NCI-H1436 treated with DMSO at 0.1 percent for 48 hours (cell line): ENCODE measurements around the gene TADA3.
"Not testable (repeated sequence)": the region's sequence is repeated elsewhere in the genome, so short reads cannot be mapped to it uniquely, and the experiment has no call there.

Source experiments
- DNase-seq: peaks from one replicate; lab custom pipeline; 2025; lab: John Stamatoyannopoulos, UW

Gene TADA3

DNA sequence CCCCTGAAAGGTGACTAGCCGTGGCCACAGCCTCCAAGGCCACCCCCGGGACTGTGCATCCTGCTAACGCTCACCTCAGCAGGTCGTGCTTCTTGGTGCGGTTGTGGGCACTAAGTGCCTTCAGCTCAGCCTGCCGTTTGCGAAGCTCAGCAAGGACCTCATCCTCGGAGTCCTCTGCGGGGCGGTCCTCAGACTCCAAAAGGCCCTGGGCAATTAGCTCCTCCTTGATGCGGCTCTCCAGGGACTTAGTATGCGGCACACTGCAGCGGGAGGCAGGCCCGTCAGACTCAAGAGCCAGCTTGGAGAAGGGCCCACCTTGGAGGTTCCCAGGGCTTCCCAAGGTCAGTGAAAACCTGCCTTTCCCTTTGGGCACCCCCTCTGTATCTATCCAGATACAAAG is 8.3 kb downstream of the TADA3 start:
- DNase-seq, result no peak

DNA sequence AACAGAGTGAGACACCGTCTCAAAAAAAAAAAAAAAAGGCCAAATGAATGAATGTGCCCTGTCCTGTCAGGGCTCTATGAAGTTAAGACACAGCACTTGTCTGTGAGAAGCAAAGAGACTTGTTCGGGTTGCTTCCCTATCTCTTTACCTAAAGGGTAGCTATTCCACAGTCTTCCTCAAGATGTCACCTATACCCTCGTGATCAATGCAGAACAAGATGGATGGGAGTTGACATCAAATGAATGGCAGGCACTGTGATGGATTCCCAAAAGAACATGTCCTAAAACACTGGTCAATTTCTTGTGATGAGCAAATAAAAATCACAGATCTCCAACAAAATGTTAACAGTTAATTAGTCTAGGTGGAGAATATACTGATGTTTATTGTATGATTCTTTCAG is 9.5 kb downstream of the TADA3 start:
- no peak for DNase-seq

DNA sequence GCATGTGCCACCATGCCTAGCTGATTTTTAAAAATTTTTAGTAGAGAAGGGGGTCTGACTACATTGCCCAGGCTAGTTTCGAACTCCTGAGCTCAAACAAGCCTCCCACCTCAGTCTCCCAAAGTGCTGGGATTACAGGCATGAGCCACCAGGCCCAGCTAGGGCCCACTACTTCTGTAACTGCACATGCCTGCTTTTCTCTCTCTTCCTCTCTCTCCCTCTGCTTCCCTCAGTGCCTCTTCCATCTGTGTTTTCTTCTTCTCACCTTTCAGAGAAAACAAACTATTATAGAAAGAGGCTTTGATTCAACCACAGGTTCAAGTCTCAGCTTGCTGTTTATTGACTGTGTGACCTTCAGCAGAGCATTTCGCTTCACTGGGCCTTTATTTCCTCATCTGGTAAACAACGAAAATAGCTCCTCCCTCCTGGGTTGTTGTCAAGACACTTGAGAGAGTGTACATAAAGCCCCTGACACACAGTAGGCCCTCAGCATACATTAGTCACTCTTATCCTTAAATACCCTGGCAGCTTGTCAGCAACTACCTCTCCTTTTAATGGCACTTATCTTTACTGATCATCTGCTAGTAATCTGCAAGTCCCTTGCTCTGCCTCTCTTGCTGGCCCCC is 10.2 kb downstream of the TADA3 start:
- DNase-seq, result no peak

DNA sequence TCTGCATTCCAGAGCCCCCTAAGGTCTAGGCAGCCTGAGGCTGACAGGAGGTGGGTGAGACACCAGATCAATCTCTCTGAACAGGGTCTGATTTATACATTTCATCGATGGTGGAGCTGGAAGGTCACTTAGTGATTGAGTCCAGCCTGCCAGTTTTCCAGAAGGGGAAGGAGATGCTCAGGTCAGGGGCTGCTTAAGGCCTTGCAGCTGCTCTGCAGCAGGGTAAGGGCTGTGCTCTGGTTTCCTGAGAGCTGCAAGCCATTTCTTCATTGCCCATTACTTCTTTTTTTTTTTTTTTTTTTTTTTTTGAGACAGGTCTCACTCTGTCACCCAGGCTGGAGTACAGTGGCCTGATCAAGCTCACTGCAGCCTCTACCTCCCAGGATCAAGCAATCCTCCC is 10.7 kb downstream of the TADA3 start:
- DNase-seq, result no peak

DNA sequence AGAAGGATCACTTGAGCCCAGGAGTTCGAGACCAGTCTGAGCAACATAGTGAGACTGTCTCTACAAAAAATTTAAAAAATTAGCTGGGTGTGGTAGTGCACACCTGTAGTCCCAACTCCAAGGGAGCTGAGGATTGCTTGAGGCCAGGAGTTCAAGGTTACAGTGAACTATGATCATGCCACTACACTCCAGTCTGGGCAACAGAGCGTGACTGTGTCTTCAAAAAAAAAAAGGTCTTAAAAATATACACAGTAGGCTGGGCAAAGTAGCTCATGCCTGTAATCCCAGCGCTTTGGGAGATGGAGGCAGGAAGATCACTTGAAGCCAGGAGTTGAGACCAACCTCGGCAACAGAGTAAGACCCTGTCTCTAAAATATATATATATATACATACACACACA is 11.4 kb downstream of the TADA3 start:
- DNase-seq, result no peak

DNA sequence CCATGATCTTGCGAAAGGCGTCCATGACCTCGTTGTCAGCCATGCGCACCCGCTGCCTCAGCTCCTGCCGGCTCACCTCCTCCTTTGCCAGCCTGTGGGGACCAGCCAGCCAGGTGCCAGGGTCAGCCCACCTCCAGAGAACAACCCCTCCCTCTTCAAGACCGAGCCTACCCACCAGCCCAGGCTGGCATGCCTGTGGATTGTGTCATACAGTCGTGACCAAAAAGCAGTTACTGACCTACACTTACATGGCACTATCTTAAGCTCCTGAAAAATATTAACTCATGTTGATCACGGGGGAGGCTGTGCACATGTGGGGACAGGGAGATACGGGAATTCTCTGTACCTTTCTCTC is 11.8 kb downstream of the TADA3 start:
- no peak for DNase-seq

DNA sequence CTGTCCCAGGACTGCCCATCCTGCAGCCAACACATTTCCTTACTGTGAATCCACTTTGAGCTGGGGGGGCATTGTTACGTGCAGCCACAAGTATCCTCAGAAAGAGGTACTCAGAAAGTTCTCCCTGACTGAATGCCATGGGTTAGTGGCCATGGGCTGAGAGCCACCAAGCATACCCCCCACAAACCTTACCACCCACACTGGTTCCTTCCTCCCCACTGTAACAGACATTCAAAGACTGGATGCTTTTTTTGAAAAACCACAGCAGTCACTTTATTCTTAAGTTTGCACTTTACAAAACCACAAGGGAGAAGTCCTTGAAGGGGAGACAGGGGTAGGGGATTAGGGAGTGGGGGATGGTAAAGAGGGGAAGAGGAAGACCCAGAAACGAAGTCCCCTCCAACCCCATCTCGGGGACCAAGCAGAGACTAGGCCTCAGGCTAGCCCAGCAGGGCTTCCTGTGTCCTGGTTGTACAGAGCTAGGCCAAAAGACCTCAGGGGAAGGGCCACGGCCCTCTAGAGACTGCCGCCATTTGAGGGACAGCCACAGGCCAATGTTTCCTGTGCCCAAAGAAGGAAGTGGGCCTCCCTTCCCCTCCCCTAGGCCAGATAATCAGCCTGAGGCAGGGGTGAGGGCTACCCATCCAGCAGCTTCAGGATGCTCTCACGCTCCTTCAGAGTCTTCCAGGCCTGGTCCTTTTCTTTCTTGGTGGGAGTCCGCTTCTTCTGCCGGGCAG is 12.4 kb downstream of the TADA3 start:
- DNase-seq, result no peak

DNA sequence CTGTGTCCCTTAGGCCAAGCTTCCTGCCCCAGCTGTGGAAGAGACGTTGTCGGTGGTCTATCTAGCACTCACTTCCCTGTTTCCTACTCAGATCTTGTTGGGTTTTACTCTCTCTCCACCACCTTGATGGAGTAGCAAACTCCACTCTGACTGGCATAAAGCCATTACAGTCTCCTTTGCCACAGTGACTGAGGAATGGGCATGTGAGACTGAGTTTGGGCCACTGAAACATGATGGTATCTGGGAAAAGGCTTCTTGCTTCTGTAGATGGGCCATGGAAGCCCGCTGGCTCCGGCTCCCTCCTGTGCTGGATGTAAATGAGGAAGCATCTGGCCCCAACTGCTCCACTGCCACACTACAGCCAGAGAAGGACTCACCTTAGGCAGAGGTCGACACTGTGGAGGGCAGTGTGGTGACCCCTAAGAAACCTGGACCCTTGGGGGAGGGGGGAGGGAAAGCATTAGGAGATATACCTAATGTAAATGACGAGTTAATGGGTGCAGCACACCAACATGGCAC is 13.1 kb downstream of the TADA3 start:
- no peak for DNase-seq

DNA sequence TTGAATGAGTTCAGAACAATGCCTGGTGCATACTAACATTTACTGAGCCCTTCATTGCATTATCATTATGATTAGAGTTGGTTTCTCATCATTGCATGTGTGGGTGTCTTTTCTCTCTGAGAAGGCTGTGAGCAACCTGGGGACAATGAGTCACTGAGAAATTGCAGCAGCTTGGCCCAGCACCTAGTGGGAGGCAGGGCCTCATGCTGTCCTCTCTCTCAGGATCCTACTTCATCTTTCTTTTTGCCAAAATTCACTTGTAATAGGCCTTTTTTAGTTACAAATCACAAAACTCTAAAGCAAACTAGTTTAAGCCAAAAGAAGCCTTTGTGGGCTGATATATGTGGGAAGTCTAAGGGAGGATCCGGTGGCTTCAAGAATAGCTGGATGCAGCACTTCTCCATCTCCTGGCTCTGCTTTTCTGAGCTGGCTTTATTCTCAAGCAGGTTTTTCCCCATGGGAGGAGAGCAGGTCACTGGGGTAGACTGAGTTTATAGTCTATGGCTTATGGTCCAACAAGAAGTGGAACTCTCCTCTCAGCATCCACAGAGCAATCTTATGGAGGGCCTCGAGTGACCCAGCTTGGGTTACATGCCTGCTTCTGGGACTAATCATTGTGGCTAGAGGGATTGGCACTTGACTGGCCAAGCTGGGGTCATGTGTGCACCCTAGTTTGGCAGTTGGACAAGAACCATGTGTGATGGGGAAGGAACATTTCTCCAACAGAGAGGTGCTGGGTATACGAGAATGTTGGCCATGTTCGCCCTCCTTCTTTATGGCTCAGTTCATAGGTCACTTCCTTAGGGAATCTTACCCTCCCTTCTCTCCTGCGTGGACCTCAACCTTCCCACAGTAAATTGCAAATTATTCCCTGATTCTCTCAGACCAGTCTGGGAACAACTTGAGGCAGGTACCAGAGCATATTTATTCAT is 13.9 kb downstream of the TADA3 start:
- no peak for DNase-seq

DNA sequence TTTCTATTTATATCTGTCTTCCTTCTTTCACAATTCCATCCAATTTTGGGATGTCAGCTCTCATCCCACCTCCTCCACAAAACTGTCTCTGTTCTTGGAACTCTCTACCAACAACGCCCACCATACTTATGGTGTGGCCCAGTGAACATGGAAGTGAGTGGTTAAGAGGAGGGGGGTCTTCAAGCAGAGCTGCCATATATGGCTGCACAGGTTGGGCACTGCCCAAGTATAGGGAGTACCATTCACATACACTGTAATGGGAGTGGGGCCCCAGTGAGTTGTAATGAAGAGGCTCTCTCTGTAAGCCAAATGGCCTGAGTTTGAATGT is 14.6 kb downstream of the TADA3 start:
- no peak for DNase-seq

DNA sequence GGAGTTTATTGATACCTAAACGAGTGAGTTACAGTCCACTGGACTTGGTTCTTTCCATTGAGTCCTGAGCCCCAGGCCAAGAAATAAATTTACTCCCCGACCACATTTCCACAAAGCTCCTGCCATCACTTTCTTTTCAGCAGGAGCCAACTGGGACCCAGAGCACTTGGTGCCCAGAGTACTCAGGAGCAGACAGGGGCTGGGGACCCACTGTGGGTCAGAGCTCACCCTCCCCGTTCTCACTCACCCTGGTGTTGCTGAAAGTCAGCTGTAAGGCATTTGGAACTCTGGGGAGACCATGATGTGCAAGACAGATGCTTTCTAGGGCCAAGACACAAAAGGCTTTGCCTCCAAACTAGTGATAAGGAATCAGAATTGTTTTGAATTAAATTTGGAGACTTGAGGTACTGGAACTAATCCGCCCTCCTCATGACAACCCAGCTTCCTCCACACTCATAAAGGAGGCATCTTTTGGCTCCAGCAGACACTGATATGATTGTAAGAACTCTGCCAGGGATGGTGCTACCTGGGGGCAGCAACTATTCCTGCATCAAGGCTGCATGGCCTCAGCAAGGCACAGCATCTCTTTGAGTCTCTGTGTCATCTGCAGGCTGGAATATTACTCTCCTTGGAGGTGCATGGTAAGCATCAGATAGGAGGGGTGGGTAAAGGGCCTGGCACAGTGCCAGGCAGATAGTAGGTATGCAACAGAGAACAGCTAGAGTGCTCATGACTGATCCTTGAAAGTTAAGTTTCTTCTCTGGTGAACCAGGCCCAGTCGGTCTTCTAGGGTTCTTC is 15.2 kb downstream of the TADA3 start:
- DNase-seq, result no peak

DNA sequence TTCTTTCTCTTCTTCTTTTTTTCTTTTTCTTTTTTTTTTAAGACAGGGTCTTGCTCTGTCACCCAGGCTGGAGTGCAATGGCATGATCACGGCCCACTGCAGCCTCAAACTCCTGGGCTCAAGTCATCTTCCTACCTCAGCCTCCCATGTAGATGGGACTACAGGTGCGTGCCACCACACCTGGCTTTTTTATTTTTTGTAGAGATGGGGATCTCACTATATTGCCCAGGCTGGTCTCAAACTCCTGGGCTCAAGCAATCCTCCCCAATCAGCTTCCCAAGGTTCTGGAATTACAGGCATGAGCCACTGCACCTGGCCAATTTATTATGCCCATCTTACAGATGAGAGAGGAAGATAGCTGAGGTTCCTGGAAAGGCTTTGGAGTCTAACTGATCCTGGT is 21.3 kb downstream of the TADA3 start:
- DNase-seq, result not testable (repeated sequence)

DNA sequence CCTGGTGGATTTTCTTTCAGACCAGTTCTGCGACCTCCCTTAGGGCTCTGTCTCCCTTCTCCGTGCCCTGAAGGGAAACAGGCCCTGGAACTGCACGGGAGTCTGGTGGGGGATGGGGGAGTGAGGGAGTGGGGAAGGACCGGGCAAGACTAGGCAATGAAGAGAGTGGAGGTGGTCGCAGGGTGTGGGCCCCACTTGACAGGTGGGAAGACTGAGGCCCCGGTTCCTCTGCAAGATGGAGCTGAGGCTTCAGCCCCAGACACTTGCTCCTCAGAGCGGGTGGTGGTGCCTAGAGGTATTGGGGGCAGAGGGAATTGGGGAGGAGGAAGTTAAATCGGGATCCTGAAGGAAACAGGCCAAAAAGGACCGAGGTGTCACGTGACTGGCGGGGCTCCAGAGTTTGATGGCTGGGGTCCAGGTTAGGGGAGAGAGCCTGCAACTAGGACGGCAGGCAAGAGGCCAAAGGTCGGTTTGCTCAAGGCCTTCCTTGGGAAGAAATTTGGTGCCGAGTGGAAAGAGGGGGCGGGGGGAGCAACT is 21.9 kb downstream of the TADA3 start:
- DNase-seq, result no peak

DNA sequence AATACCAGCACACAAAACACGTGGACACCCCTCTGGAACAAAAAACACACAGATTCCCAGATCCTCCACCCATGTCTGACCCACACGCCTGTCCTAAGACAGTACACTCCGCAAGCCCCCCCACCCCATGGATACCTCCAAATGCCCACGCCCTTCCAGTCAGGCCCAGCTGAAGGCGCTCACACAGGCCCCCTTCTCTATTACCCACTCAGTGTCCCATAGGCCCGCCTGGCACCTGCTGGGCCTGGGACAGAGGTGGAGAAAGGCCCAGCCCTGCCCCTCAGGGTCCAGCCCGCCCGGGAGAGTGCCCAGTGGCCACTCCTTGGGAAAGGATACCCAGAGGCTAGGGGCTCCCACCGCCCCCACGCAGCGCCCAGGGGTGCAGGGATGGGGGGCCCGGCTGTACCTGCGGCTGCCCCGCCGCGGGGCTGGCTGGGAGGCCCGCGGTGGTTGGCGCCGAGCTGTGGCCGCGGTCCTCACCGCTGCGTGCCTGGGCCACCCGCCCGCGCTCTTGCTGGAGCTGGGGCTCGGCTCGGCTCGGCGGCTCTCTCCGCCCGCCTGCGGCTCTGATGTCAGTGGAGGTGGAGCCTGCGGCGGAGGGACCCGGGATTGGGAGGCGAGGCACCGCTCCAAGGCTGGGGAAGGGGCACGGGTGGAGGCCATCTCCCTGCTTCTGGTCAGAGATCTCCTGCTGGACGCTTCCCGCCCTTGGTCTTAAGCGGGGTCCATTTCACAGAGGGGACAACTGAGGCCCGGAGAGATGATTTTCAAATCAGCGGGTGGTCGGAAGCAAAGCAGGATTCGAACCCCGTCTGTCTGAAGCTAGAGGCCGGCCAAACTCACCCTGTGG is 22.6 kb downstream of the TADA3 start, which contains the start of gene CAMK1:
CAMK1 (minus strand) TSS at position 522 of the 850 bp plus-strand sequence. CDS start 2,198 bp downstream, outside the sequence.
- DNase-seq, result no peak

DNA sequence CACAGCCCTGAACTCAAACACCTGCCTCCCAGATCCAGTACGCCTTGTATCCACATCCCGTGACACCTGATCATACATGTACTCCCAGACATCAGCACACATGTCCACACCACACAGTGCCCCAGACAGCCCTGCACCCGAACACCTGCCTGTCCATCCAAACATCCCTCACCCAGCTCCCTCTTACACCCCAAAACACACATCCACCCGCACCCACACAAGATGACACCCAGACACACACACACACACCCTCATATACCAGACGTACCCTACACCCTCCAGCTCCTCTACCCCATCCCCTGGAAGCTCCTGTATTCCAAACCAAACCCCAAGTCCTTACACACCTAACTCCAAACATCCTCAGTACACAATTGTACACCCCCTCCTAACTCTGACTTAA is 23.3 kb downstream of the TADA3 start:
- DNase-seq, result no peak

DNA sequence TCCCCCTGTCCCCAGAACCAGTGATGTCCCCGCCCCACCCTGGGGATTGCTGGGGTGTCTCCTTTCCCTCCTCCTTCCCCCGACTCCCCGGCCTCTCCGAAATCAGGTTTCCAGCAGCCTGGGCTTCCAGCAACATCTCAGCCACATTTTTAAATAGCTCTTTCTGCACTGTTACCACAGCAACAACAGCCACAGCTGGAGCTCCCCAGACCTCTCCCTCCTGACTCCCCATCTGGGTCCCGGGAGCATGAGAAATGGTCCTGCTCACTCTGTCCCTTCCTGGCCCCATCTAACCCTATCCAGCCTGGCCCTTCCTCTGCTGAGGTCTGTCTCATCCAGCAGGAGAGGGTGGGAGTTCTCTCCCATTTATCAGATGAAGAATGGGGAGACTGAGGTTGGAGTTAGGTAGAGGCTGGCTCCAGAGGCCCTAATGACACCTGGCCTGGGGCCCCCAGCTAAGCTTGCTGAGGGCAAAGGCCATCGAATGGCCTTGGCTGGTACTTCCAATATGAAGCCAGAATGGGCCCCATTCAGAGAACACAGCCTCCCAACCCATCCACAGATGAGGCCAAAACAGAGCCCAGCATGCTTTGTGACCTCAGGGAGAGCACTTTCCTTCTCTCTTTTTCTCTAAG is 24.0 kb downstream of the TADA3 start:
- no peak for DNase-seq

DNA sequence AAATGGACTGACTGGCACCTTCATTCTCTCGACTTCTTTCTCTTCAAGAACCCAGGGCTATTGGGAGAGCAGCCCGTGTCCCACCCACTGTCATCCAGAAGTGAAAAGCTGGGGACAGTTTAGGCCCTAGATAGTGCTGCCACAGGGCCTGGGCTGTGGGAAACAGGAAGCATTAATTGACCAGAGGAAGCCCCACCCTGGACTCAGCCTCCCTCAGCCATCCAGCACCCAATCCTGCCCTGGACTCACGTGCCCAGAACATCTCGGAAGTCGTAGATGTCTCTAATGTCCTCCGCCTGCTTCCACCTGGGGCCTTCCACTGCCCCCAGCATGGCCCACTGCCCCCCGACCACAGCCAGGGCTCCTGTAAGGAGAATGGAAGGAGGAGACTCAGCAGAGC is 24.9 kb downstream of the TADA3 start:
- DNase-seq, result no peak

DNA sequence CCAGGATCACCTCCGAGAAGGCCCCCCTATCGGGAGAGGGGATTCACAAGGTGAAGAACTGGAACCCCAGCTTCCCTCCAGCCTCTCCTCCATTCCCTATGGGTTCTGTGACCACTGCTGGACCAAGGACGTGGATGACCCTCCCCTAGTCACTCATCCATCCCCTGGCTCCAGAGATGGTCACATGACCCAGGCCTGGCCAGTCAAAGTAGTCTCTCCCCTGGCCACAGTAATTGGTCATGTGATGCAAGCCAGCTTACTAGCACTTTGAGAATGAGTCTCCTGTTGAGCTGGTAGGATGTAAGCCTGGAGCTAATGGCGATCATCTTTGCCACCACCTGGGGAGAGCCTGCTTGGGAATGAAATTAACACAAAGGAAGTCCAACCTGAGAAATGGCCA is 26.4 kb downstream of the TADA3 start:
- no peak for DNase-seq

DNA sequence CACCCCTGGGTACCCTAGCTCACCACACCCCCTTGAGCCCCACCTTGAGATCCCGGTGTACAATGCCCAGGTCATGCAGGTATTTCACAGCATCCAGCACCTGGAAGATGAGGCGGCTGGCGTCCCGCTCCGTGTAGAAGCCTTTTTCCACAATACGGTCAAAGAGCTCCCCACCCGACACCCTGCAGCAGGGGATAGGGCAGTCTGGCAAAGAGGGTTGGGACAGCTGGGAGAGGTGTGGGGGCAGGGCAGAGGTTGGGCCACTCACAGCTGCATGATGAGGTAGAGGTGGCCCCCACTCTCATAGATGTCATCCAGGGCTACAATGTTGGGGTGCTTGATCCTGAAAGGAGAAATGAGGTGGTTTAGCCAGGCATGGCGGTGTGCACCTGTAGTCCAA is 29.4 kb downstream of the TADA3 start:
- DNase-seq, result no peak

DNA sequence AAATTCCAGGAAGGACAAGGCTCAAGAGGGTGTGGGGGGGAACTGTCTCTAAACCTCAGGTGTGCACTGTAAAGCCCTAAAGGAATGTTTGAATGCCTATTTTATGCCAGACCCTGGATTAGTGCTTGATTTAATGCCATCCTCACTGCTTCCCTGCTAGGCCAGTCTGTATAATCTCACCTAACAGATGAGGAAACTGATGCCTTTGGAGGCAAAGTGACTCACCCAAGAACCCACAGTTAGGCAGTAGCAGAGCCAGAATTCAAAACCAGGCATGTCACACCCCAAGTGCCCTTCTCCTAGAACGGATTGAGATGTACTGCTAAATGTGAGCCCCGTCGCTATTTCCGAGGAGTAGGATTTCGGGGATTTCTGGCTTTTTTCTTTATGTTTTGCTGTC is 30.4 kb downstream of the TADA3 start:
- no peak for DNase-seq
